HL-60 (cell line): Measurements from ENCODE around the gene EXOG.

Source experiments
- DNase-seq, 2 experiments: peaks; one replicate each; pipeline ENCODE4 v3.0.0-alpha.2; 2010 to 2020; ENCODE audit warnings: low read depth in 1 of 2, low spot score in 1 of 2
- H3K27ac ChIP-seq: fragments of 250-450 bp; sonication (Bioruptor Pico); replicated peaks from 2 replicates; pipeline ENCODE4 v1.5.1; 2020; ENCODE audit warnings: mild to moderate bottlenecking, moderate library complexity
- H3K27me3 ChIP-seq: fragments of 250-450 bp; sonication (Bioruptor Pico); 2 replicates; pipeline ENCODE4 v1.5.1; 2021; ENCODE audit warnings: mild to moderate bottlenecking, moderate library complexity; ENCODE audit not compliant: insufficient read depth, poor library complexity, severe bottlenecking
- H3K4me3 ChIP-seq: replicated peaks from 2 replicates; pipeline ENCODE4 v1.5.1; 2011; ENCODE audit warnings: mild to moderate bottlenecking, control low read depth, low read length; ENCODE audit not compliant: insufficient read depth
- GABPA ChIP-seq: IDR thresholded peaks from 2 replicates; pipeline ENCODE4 v1.6.1; 2012; ENCODE audit warnings: low read depth
- POLR2AphosphoS5 ChIP-seq: IDR thresholded peaks from 2 replicates; pipeline ENCODE4 v1.6.1; 2012; ENCODE audit warnings: low read depth
- SPI1 ChIP-seq: IDR thresholded peaks from 2 replicates; pipeline ENCODE4 v1.6.1; 2012; ENCODE audit warnings: low read depth, mild to moderate bottlenecking, borderline replicate concordance
- TF ChIP-seq, protein P1 (sequence below): IDR thresholded peaks from 2 replicates; pipeline ENCODE4 v1.6.1; 2012; ENCODE audit warnings: low read depth; ENCODE audit not compliant: insufficient replicate concordance
- TF ChIP-seq, protein P2 (sequence below): IDR thresholded peaks from one replicate; pipeline ENCODE4 v1.5.1; 2011; ENCODE audit warnings: low read length, control low read depth, inconsistent platforms; ENCODE audit not compliant: insufficient read depth

The EXOG gene

DNA sequence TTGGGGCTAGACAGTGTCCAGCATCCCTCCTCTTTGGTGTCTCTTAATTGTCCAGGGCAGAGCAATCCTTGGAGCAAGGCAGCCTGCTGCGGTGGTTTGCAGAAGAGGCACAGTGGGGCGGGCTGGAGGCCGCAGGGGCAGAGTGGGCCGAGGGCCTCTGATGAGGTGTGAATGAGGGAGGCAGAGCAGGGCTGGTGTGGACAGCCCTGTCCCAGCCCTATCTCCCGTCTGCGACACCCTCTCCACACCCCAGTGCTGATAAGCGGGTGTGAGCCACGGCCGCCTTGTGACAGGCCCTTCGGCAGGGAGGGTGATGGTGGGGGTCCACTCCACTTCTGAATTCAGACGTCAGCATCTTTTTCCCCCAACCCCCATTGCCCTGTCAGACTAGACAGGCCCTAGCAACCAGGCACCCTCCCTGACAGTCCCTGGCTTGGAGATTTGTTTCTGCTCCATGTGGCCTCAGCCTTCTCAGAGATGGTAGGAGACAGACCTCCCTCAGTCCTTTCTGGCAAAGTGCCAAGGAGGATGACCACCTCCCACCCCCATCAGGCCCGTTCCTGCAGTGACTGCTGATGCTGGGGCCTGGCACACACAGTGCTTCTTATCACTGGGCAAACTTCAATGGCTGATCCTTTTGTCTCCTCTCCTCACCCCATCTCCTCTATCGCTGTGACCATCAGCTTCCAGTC is 37.3 kb downstream of the EXOG start:
- TF ChIP-seq, protein P1, sequence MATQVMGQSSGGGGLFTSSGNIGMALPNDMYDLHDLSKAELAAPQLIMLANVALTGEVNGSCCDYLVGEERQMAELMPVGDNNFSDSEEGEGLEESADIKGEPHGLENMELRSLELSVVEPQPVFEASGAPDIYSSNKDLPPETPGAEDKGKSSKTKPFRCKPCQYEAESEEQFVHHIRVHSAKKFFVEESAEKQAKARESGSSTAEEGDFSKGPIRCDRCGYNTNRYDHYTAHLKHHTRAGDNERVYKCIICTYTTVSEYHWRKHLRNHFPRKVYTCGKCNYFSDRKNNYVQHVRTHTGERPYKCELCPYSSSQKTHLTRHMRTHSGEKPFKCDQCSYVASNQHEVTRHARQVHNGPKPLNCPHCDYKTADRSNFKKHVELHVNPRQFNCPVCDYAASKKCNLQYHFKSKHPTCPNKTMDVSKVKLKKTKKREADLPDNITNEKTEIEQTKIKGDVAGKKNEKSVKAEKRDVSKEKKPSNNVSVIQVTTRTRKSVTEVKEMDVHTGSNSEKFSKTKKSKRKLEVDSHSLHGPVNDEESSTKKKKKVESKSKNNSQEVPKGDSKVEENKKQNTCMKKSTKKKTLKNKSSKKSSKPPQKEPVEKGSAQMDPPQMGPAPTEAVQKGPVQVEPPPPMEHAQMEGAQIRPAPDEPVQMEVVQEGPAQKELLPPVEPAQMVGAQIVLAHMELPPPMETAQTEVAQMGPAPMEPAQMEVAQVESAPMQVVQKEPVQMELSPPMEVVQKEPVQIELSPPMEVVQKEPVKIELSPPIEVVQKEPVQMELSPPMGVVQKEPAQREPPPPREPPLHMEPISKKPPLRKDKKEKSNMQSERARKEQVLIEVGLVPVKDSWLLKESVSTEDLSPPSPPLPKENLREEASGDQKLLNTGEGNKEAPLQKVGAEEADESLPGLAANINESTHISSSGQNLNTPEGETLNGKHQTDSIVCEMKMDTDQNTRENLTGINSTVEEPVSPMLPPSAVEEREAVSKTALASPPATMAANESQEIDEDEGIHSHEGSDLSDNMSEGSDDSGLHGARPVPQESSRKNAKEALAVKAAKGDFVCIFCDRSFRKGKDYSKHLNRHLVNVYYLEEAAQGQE = no peak
- TF ChIP-seq GABPA = no peak
- TF ChIP-seq SPI1 = no peak
- TF ChIP-seq POLR2AphosphoS5 = no peak
- TF ChIP-seq, protein P2, sequence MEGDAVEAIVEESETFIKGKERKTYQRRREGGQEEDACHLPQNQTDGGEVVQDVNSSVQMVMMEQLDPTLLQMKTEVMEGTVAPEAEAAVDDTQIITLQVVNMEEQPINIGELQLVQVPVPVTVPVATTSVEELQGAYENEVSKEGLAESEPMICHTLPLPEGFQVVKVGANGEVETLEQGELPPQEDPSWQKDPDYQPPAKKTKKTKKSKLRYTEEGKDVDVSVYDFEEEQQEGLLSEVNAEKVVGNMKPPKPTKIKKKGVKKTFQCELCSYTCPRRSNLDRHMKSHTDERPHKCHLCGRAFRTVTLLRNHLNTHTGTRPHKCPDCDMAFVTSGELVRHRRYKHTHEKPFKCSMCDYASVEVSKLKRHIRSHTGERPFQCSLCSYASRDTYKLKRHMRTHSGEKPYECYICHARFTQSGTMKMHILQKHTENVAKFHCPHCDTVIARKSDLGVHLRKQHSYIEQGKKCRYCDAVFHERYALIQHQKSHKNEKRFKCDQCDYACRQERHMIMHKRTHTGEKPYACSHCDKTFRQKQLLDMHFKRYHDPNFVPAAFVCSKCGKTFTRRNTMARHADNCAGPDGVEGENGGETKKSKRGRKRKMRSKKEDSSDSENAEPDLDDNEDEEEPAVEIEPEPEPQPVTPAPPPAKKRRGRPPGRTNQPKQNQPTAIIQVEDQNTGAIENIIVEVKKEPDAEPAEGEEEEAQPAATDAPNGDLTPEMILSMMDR = no peak

DNA sequence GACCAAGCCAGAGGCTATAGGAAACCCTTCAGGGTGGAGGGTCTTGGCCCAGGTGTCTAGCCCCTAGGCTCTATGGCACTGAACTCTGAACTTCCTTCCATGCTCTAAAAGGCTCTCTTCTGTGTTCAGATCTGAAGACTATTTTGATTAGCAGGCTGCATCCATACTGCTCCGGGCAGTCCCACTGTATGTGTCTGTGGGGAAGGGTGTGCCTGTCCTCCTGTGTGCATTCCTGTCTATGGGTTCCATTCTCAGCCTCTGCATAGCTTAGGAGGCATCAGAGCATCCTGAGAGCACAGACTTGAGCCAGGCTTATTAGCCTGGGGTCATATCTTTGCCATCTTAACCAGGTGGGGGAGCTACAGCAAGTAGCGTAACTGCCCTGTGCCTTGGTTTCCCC is 38.0 kb downstream of the EXOG start:
- Histone ChIP-seq H3K27me3 (no peaks in the 10 kb centered on the region), H3K27ac (no peak overlapping the region), H3K4me3 (no peak overlapping the region)
- DNase-seq = no peak
- no peak for TF ChIP-seq GABPA

More for the DNA sequence above, 37.3 kb downstream of the EXOG start:
- no peak overlapping the region for H3K4me3 ChIP-seq
- H3K27me3 ChIP-seq = no peaks in the 10 kb centered on the region
- DNase-seq = no peak
- H3K27ac ChIP-seq = no peak overlapping the region

DNA sequence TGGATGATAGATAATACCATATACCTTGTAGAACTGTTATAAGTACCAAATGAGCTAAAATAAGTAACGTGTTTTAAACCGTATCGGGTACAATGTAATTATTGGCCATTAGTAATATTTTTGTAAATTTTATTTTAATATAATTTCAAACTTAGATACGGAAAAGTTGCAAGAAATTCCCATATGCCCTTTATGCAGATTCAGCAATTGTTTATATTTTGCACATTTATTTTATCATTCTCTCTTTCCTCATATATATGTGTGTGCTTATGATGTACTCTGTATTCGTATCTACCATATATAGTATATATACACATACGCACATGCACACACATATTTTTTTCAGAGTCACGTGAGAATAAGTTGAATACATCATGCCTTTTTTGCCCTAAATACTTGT is 38.5 kb downstream of the EXOG start:
- DNase-seq = no peak
- H3K4me3 ChIP-seq = no peak overlapping the region
- TF ChIP-seq, protein P2 = no peak
- TF ChIP-seq, protein P1 = no peak
- TF ChIP-seq POLR2AphosphoS5 (no peak), GABPA (no peak), SPI1 (no peak)
- no peaks in the 10 kb centered on the region for H3K27me3 ChIP-seq
- H3K27ac ChIP-seq = no peak overlapping the region

DNA sequence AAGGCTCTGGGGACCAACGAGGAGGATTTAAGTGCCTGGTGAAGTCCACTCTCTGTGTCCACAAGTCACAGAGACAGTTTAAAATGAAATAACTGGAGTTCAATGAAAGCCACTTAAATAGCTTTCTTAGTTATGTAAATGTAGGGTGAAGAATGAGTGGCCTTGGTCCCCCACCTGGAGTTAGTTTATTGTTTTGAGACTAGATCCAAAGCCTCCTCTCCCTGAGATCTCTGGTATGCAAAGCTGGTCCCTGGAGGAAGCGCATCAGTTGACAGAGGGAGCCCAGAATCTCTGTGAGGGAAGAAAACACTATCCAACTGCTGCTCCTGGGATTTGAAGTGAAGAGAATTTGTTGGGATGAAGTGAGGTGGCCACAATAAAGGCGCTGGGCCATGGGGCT is 40.5 kb downstream of the EXOG start:
- no peak overlapping the region for H3K4me3 ChIP-seq
- TF ChIP-seq GABPA (no peak), POLR2AphosphoS5 (no peak), SPI1 (no peak)
- TF ChIP-seq, protein P1 = no peak
- TF ChIP-seq, protein P2 = no peak
- DNase-seq = no peak
- no peak overlapping the region for H3K27ac ChIP-seq
- H3K27me3 ChIP-seq = no peaks in the 10 kb centered on the region
